LNCAP (cell line): ENCODE measurements around the gene HBS1L.

ENCODE experiments used
- TF ChIP-seq, protein P1 (sequence below): fragments of 450-650 bp; IDR thresholded peaks from 2 replicates; pipeline ENCODE4 v1.5.1; 2017; ENCODE audit warnings: mild to moderate bottlenecking

The HBS1L gene

DNA sequence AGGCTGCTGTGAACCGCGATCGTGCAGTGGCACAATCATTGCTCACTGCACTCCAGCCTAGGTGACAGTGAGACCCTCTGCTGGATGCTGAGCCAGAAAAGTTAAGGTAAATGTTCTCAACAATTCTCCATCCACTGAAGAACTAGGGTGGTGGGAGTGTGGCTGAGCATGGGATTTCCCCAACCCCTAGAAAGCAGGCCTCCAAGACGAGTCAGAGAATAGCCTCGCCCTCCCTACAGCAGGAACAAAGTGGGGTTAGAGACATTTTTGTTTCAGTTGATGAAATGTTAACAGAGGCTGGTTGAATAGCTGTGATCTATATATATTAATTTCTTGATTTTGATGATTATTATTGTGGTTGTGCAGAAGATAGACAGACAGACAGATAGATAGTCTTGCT, 98.6 kb downstream of the HBS1L start:
- TF ChIP-seq, protein P1, sequence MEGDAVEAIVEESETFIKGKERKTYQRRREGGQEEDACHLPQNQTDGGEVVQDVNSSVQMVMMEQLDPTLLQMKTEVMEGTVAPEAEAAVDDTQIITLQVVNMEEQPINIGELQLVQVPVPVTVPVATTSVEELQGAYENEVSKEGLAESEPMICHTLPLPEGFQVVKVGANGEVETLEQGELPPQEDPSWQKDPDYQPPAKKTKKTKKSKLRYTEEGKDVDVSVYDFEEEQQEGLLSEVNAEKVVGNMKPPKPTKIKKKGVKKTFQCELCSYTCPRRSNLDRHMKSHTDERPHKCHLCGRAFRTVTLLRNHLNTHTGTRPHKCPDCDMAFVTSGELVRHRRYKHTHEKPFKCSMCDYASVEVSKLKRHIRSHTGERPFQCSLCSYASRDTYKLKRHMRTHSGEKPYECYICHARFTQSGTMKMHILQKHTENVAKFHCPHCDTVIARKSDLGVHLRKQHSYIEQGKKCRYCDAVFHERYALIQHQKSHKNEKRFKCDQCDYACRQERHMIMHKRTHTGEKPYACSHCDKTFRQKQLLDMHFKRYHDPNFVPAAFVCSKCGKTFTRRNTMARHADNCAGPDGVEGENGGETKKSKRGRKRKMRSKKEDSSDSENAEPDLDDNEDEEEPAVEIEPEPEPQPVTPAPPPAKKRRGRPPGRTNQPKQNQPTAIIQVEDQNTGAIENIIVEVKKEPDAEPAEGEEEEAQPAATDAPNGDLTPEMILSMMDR, result no peak

DNA sequence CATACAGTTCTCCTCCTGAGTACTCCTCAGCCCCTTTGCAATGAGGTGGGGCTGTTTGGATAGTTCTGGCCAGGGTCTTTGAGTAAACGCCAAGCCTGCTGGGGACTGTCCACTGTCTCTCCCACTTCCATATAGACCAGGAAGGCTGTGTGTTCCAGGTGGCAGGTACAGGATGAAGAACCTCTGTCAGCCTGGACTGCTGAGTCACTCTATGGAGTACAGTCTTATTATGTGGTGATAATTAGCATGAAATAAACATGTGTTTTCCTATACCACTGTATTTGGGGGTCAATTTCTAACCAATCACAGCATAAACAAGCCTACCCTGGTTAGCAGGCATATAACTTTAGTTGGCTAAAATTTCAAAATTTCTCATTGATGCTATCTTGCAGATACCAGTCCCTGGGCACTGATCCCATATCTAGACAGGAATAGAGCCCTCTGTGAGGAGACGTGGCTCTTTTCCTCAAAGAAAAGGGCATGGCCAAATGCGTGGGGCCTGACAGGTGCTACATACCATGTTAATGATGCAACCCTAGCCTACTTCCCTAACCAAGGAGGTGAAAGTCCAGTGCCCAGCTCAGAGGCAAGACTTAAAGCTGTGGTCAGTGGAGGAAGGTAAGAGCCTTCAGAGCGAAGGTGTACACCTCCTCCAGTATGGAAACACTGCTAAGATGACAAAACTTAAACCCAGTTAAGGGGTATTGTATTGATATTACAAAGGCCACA, 100.2 kb downstream of the HBS1L start:
- TF ChIP-seq, protein P1, result no peak

DNA sequence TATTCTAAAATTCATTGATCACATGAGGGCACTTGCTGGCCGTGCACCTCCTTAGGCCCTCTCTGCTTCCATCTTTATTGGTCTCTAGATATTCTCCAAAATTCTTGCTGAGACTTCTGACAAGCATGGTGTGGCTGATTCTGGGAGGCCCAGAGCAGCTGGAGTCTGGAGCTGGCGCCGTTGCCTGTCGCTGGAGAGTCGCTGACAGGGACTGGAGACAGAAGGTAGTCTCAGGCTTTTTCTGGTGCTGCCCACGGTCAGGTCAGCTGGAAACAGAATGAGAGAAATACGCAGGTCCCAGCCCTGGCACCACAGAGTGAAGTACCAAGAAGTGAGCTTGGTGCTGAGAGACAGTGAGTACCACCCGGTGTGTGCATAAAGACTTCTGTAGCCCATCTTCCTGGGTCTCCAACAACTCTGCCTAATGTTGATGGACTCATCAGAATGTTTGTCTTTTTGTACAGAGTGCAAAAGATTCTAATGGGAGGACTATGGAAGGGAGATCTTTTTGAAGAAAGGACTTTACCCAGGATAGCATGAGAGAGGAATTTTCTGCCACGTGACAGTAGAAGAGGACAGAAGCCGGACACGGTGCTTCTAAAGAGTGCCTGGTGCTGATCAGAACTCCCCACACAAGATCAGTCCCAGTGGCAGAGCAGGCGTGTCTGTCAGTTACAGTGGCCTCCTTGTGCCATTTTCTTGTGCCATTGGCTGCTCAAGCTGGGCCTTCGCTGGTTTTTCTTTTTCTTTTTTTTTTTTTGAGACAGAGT, 102.9 kb downstream of the HBS1L start:
- TF ChIP-seq, protein P1, result no peak

DNA sequence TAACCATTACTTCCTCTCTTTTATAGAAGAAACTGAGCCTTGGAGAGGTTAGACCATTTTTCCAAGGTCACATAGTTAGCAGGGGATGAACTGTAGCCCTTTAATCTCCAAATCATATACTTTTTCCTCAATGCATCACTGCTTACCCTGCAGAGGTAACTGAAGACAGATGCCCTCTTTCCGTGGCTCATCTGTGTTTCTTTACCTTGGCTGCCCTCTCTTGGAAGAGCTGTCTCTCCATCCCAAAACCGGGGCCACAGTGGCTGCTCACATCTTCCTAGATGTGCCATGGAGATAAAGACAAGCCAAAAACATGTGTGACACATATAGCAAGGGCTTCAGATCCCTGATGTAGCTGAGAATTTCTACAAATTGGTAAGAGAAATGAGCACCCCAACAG, 104.1 kb downstream of the HBS1L start:
- TF ChIP-seq, protein P1, result no peak

DNA sequence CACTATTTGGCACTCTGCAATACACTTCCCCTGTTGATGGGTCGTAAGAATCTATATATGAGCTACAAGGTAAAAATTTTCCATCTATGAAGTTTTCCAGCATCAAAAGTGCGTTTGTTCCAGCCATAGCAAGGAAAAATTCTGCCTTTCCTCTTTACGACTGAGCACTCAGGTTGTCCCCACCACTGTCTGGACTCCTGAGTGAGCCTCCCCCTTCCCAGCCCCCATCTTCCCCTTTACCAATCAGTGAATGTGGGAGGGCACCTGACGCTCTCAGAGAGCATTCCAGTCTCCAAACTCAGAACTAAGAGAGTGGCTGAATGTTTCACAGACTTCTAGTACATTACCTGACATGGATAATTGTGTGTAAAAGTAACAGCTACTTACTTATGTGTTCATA, 104.7 kb downstream of the HBS1L start, which contains the start of gene ALDH8A1:
Gene ALDH8A1 (minus strand): TSS at position 175 of the 400 bp plus-strand sequence. CDS start 48 bp downstream, at position 127.
- TF ChIP-seq, protein P1, result no peak

DNA sequence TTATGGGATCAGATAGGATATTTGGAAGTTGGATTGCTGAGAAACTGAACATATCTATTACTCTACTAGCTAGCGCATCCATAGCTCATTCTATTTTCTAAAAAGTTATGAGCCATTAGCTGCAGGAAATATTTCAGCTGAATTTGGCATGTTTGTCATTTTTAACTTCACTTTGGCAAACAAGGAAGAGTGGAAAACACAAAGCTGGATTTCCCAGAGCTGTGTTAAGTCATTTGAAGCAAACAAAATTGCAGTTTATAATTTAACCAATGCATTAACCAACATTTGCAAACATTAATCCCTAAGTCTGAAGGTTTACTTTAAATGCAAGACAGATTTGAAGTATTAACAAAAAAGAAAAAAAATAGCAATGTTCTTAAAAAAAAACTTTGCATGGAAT, 105.9 kb downstream of the HBS1L start:
- TF ChIP-seq, protein P1, result no peak

DNA sequence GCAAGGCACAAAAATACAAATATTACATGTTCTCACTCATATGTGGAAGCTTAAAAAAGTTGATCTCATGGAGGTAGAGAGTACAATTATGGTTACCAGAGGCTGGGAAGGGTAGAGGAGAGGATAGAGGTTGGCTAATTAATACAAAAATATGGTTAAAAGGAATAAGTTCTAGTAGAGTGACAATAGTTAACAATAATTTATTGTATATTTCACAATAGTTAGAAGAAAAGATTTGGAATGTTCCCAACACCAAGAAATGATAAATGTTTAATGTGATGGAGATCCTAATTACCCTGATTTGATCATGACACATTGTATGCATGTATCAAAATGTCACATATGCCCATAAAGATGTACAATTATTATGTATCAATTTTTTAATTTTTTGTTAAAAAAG, 106.5 kb downstream of the HBS1L start:
- TF ChIP-seq, protein P1, result no peak
